ENCODE results near the gene RC3H2.
"Not testable (repeated sequence)": the region's sequence is repeated elsewhere in the genome, so short reads cannot be mapped to it uniquely, and the experiment has no call there.

Gene RC3H2

GRCh38 chr9:122815544-122815943, 89.6 kb downstream of the RC3H2 start:
- H3K9me3 ChIP-seq = no peaks in the 10 kb centered on the region
- peaks cover 43% of the 10 kb centered on the region for H3K4me1 ChIP-seq
- peak overlapping the region; percentile 81 for H3K4me2 ChIP-seq
- TF ChIP-seq Cebpa-rat (IDR thresholded peaks at IDR 0.05) = no peak
- no peaks in the 10 kb centered on the region for H3K27me3 ChIP-seq
- peak overlapping the region; percentile 31; the same call in 1 of the 2 replicates for H3K4me3 ChIP-seq
- H4K20me1 ChIP-seq = peaks cover 7% of the 10 kb centered on the region; the same call in 1 of the 2 replicates
- peak overlapping the region; percentile 69 for H3K27ac ChIP-seq
- peaks cover 30% of the 10 kb centered on the region for H3K36me3 ChIP-seq
- H3K9ac ChIP-seq = peak overlapping the region; percentile 68; the same call in 1 of the 2 replicates

DNA sequence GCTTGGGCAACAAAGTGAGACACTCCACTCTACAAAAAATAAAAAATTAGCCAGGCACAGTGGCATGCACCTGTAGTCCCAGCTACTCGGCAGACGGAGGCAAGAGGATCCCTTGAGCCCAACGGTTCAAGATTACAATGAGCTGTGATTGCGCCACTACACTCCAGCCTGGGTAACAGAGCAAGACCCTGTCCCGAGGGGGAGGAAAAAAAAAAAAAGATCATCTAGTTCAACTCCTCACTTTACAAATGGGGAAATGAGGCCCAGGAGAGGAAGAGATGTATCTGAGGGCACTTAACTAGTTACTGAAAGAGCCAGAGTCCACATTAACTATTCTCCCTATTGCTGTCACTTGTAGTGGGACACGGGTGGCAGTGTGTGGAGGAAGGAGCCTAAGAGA, 90.6 kb downstream of the RC3H2 start:
- Histone ChIP-seq H3K9ac (peak overlapping the region; percentile 58; the same call in 1 of the 2 replicates), H3K27ac (peak overlapping the region; percentile 69), H3K4me3 (no peak overlapping the region), H3K36me3 (peaks cover 20% of the 10 kb centered on the region), H3K9me3 (no peaks in the 10 kb centered on the region), H3K27me3 (no peaks in the 10 kb centered on the region), H3K4me2 (peak overlapping the region; percentile 81), H4K20me1 (no peaks in the 10 kb centered on the region), H3K4me1 (peaks cover 43% of the 10 kb centered on the region)
- peak; percentile 98 for TF ChIP-seq Cebpa-rat (IDR thresholded peaks at IDR 0.05)

DNA sequence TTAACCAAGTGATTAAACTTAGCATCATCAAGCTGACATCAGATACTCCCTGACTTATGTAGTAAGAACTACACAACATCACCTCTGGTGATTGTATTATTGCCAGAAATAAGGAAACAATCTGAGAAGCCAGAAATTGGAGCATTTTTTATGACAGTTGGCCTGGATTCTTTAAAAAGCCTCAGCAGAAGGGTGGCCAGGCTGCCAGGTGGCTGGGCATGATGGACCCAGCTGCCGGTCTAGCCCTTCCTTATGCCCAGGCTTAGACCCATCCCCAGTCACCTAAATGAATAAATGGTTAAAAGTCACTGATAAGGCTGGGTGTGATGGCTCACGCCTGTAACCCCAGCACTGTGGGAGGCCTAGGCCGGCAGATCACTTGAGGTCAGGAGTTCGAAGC, 92.4 kb downstream of the RC3H2 start:
- Histone ChIP-seq H3K4me1 (peaks cover 55% of the 10 kb centered on the region), H3K4me3 (no peak overlapping the region), H3K27me3 (no peaks in the 10 kb centered on the region), H3K9ac (no peak overlapping the region), H3K4me2 (peak overlapping the region; percentile 4; the same call in 1 of the 2 replicates), H4K20me1 (no peaks in the 10 kb centered on the region), H3K27ac (0 out of 2 replicates have a peak overlapping the region, but pooled peaks have one; percentile 7), H3K9me3 (no peaks in the 10 kb centered on the region), H3K36me3 (peaks cover 13% of the 10 kb centered on the region)
- TF ChIP-seq Cebpa-rat (IDR thresholded peaks at IDR 0.05) = no peak

GRCh38 chr9:122810306-122810946, 94.7 kb downstream of the RC3H2 start:
- H3K4me3 ChIP-seq = no peak overlapping the region
- H3K4me1 ChIP-seq = peaks cover 41% of the 10 kb centered on the region
- H3K4me2 ChIP-seq = no peak overlapping the region
- H4K20me1 ChIP-seq = no peaks in the 10 kb centered on the region
- H3K36me3 ChIP-seq = no peaks in the 10 kb centered on the region
- H3K9me3 ChIP-seq = no peaks in the 10 kb centered on the region; the same call in 1 of the 2 replicates
- no peak overlapping the region for H3K9ac ChIP-seq
- TF ChIP-seq Cebpa-rat (IDR thresholded peaks at IDR 0.05) = no peak
- no peak overlapping the region for H3K27ac ChIP-seq
- no peaks in the 10 kb centered on the region for H3K27me3 ChIP-seq

DNA sequence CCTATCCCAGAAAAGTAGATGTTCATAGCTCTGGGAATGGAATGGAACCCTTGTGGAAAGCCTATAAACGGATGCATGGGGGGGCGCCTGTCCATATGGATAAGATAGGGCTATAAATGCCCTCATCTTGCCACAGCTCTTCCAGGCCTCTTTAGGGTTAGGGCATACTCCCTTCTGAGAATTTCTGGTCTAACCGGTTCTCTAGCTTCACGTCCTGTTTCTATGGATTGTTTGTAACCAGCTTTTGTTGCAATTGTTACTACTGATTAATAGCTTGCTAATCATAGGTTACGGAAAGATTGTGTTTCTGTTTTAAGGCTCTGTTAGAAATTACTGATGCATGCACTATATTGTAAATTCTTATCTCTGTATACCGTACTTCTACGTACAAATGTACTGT, 95.9 kb downstream of the RC3H2 start:
- not testable (repeated sequence) for H3K9ac ChIP-seq, H3K9me3 ChIP-seq

GRCh38 chr9:122808141-122808540, 97.0 kb downstream of the RC3H2 start:
- Histone ChIP-seq H3K27ac (no peak overlapping the region), H3K9ac (no peak overlapping the region), H3K4me3 (no peak overlapping the region), H3K36me3 (no peaks in the 10 kb centered on the region), H3K27me3 (no peaks in the 10 kb centered on the region), H3K4me2 (peak overlapping the region; percentile 62), H4K20me1 (no peaks in the 10 kb centered on the region), H3K9me3 (no peaks in the 10 kb centered on the region; the same call in 1 of the 2 replicates), H3K4me1 (peaks cover 24% of the 10 kb centered on the region)
- no peak for TF ChIP-seq Cebpa-rat (IDR thresholded peaks at IDR 0.05)

More for the DNA sequence above, 95.9 kb downstream of the RC3H2 start:
- not testable (repeated sequence) for H3K4me3 ChIP-seq, H4K20me1 ChIP-seq, H3K4me2 ChIP-seq, H3K27me3 ChIP-seq, H3K27ac ChIP-seq, H3K36me3 ChIP-seq
- H3K4me1 ChIP-seq = peaks cover 29% of the 10 kb centered on the region

GRCh38 chr9:122807271-122807900, 97.8 kb downstream of the RC3H2 start:
- no peak for TF ChIP-seq Cebpa-rat (IDR thresholded peaks at IDR 0.05)
- Histone ChIP-seq H3K4me3 (no peak overlapping the region), H3K27ac (no peak overlapping the region), H3K9ac (no peak overlapping the region), H3K36me3 (no peaks in the 10 kb centered on the region), H4K20me1 (no peaks in the 10 kb centered on the region), H3K27me3 (no peaks in the 10 kb centered on the region), H3K4me2 (no peak overlapping the region), H3K4me1 (peaks cover 19% of the 10 kb centered on the region), H3K9me3 (no peaks in the 10 kb centered on the region; the same call in 1 of the 2 replicates)

- Histone ChIP-seq H3K4me3 (no peak overlapping the region), H3K27me3 (no peaks in the 10 kb centered on the region), H3K4me2 (no peak overlapping the region), H3K9ac (no peak overlapping the region), H3K36me3 (no peaks in the 10 kb centered on the region), H3K27ac (no peak overlapping the region), H3K4me1 (peaks cover 15% of the 10 kb centered on the region), H3K9me3 (no peaks in the 10 kb centered on the region; the same call in 1 of the 2 replicates), H4K20me1 (no peaks in the 10 kb centered on the region)
- TF ChIP-seq Cebpa-rat (IDR thresholded peaks at IDR 0.05) = no peak
Measured at GRCh38 chr9:122806661-122807060, 98.5 kb downstream of the RC3H2 start.

DNA sequence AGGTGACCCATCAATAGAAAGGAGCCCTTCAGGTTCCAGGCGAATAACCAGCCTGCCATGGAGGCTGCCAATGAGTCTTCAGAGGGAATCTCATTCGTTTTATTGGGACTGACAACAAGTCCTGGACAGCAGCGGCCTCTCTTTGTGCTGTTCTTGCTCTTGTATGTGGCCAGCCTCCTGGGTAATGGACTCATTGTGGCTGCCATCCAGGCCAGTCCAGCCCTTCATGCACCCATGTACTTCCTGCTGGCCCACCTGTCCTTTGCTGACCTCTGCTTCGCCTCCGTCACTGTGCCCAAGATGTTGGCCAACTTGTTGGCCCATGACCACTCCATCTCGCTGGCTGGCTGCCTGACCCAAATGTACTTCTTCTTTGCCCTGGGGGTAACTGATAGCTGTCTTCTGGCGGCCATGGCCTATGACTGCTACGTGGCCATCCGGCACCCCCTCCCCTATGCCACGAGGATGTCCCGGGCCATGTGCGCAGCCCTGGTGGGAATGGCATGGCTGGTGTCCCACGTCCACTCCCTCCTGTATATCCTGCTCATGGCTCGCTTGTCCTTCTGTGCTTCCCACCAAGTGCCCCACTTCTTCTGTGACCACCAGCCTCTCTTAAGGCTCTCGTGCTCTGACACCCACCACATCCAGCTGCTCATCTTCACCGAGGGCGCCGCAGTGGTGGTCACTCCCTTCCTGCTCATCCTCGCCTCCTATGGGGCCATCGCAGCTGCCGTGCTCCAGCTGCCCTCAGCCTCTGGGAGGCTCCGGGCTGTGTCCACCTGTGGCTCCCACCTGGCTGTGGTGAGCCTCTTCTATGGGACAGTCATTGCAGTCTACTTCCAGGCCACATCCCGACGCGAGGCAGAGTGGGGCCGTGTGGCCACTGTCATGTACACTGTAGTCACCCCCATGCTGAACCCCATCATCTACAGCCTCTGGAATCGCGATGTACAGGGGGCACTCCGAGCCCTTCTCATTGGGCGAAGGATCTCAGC, 104.8 kb downstream of the RC3H2 start, which contains the start of gene OR1K1:
OR1K1 (plus strand) TSS at position 58 of the 995 bp plus-strand sequence; CDS start at position 58, 0 bp downstream.
- H3K4me2 ChIP-seq = no peak within 1 kb of the TSS
- TF ChIP-seq Cebpa-rat (IDR thresholded peaks at IDR 0.05) = no peak
- H3K27ac ChIP-seq = no peak within 1 kb of the TSS

More for the DNA sequence above, 104.8 kb downstream of the RC3H2 start, which contains the start of gene OR1K1:
- no peak within 1 kb of the TSS for H3K4me3 ChIP-seq
- H3K36me3 ChIP-seq = no peaks in the 10 kb centered on the region
- H4K20me1 ChIP-seq = no peaks in the 10 kb centered on the region
- H3K9me3 ChIP-seq = no peaks in the 10 kb centered on the region
- H3K4me1 ChIP-seq = no peaks in the 10 kb centered on the region
- H3K9ac ChIP-seq = no peak within 1 kb of the TSS
- no peaks in the 10 kb centered on the region for H3K27me3 ChIP-seq

All from BLaER1 (cell line).